ENCODE results near the gene NAP1L1. TPM values are rescaled to one million over a fixed set of nuclear protein-coding genes. Genes with fewer than 3 reads are reported as not detected.

The NAP1L1 gene
- total RNA-seq, 4 donors from 2014 or later = 49.6 to 334 (median 79.7) TPM

DNA sequence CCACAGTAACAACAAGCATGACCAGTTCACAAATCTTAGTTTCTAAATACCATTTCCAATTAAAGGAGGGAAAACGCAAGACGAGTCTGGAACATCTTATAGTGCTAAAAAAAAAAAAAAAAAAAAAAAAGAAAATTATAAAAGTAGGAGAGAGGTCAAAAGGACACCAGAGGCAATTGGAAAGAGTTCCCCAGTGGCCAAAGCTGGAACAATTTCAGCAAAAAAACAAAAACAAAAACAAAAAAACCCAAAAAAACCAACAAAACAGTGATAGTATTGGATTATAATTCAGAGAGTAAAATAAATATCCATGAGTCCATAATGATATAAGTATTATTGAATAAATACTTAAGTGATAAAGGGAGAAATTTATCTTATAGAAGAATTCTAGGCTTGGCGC lies 10.3 kb upstream of the NAP1L1 start:
- DNase-seq = no peak
- Histone ChIP-seq H3K27ac (no peak overlapping the region), H3K36me3 (no peaks in the 10 kb centered on the region), H3K9me3 (no peaks in the 10 kb centered on the region), H3K27me3 (no peaks in the 10 kb centered on the region), H3K4me3 (no peak overlapping the region), H3K4me1 (no peaks in the 10 kb centered on the region)
- TF ChIP-seq, protein P1, sequence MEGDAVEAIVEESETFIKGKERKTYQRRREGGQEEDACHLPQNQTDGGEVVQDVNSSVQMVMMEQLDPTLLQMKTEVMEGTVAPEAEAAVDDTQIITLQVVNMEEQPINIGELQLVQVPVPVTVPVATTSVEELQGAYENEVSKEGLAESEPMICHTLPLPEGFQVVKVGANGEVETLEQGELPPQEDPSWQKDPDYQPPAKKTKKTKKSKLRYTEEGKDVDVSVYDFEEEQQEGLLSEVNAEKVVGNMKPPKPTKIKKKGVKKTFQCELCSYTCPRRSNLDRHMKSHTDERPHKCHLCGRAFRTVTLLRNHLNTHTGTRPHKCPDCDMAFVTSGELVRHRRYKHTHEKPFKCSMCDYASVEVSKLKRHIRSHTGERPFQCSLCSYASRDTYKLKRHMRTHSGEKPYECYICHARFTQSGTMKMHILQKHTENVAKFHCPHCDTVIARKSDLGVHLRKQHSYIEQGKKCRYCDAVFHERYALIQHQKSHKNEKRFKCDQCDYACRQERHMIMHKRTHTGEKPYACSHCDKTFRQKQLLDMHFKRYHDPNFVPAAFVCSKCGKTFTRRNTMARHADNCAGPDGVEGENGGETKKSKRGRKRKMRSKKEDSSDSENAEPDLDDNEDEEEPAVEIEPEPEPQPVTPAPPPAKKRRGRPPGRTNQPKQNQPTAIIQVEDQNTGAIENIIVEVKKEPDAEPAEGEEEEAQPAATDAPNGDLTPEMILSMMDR (IDR thresholded peaks at IDR 0.05) = no peak
- TF ChIP-seq POLR2A (IDR thresholded peaks at IDR 0.05) = no peak

GRCh38 chr12:76091246-76091754 lies 6.8 kb upstream of the NAP1L1 start:
- Histone ChIP-seq H3K36me3 (no peaks in the 10 kb centered on the region), H3K9me3 (no peaks in the 10 kb centered on the region), H3K4me1 (no peaks in the 10 kb centered on the region), H3K27ac (no peak overlapping the region), H3K27me3 (no peaks in the 10 kb centered on the region), H3K4me3 (no peak overlapping the region)
- TF ChIP-seq, protein P1 (IDR thresholded peaks at IDR 0.05) = no peak
- TF ChIP-seq POLR2A (IDR thresholded peaks at IDR 0.05) = no peak
- DNase-seq = no peak

DNA sequence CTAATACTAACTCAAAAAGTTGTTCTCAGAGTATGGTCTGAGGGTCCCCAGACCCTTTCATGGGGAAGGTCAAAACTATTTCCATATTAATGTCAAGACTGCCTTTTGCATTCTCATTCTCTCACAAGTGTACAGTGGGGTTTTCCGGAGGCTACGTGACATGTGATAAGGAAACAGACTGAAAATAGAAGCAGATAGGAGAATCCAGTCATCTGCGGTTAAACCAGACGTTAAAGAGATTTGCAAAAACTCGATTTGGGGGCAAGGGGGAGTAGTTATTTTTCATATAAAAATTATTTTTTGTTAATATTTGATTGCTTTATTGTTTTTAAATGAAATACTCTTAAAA lies 1.0 kb upstream of the NAP1L1 start:
- H3K36me3 ChIP-seq = no peaks in the 10 kb centered on the region
- DNase-seq = peak in 1 of 3 donors; percentile 31
- TF ChIP-seq POLR2A (IDR thresholded peaks at IDR 0.05) = no peak
- TF ChIP-seq, protein P1 (IDR thresholded peaks at IDR 0.05) = no peak
- H3K9me3 ChIP-seq = no peaks in the 10 kb centered on the region
- H3K27ac ChIP-seq = peak overlapping the region; percentile 92 to 99 (median 98)
- peak overlapping the region in 3 of 4 donors; percentile 69 to 92 (median 76) for H3K4me3 ChIP-seq
- H3K27me3 ChIP-seq = no peaks in the 10 kb centered on the region
- peaks cover 0 to 15% (median 0%) of the 10 kb centered on the region in 4 donors for H3K4me1 ChIP-seq

GRCh38 chr12:76084863-76085519 lies 506 bp upstream of the NAP1L1 start:
- DNase-seq = peak in 1 of 3 donors; percentile 74
- Histone ChIP-seq H3K4me1 (peaks cover 0 to 15% (median 0%) of the 10 kb centered on the region in 4 donors), H3K9me3 (no peaks in the 10 kb centered on the region), H3K27me3 (no peaks in the 10 kb centered on the region), H3K27ac (peak overlapping the region; percentile 92 to 99 (median 98)), H3K36me3 (no peaks in the 10 kb centered on the region), H3K4me3 (peak overlapping the region; percentile 69 to 95 (median 84))
- TF ChIP-seq, protein P1 (IDR thresholded peaks at IDR 0.05) = peak in 3 of 6 experiments; percentile 15 to 29 (median 17)
- TF ChIP-seq POLR2A (IDR thresholded peaks at IDR 0.05) = no peak

DNA sequence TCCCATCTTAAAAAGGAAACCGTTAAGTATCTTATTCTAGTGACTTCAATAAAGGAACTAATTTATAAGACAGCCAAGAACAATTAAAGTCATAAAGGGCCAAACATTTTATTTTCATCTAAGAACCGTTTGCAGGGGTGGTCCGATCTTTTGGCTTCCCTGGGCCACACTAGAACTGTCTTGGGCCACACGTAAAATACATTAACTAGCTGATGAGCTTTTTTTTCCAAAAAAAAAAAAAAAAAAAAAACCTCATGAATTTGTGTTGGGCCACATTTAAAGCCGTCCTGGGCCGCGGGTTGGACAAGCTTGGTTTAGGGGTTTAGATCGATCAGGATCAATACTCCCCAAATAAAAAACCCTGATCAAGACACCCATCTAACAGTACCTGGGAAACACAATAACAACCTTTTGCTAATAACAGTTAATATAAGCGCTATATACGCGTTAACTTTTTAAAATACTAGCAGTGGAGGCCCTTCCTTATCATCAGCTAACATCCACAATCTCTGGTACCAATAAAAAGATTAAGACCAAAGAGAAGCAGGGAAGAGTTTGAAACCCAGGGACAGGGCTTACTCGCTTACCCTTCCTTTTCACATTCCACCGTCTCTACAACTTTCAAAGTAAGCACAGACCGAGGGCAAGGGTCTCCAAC lies 1.1 kb downstream of the NAP1L1 start:
- no peak for TF ChIP-seq POLR2A (IDR thresholded peaks at IDR 0.05)
- TF ChIP-seq, protein P1 (IDR thresholded peaks at IDR 0.05) = no peak
- DNase-seq = no peak

More for the DNA sequence above, 1.1 kb downstream of the NAP1L1 start:
- no peaks in the 10 kb centered on the region for H3K36me3 ChIP-seq
- peak overlapping the region; percentile 69 to 95 (median 84) for H3K4me3 ChIP-seq
- peaks cover 0 to 15% (median 0%) of the 10 kb centered on the region in 4 donors for H3K4me1 ChIP-seq
- no peaks in the 10 kb centered on the region for H3K27me3 ChIP-seq
- H3K27ac ChIP-seq = peak overlapping the region; percentile 92 to 99 (median 98)
- H3K9me3 ChIP-seq = no peaks in the 10 kb centered on the region

All from Peyer's patch (tissue), 4 donors.